AG10803 (cell line): ENCODE measurements around the gene SNX19.
"Not testable (repeated sequence)": the region's sequence is repeated elsewhere in the genome, so short reads cannot be mapped to it uniquely, and the experiment has no call there.

Experiments
- DNase-seq: peaks from one replicate; pipeline ENCODE4 v3.0.0; 2010; ENCODE audit warnings: low read depth
- H3K4me3 ChIP-seq: 2 replicates; pipeline ENCODE4 v1.5.1; 2011; ENCODE audit warnings: mild to moderate bottlenecking, low read length, control low read depth
- TF ChIP-seq, protein P1 (sequence below): conservative IDR thresholded peaks from 2 replicates; pipeline ENCODE4 v1.5.1; 2011; ENCODE audit warnings: mild to moderate bottlenecking, low read length, control low read depth, inconsistent platforms

SNX19 gene

DNA sequence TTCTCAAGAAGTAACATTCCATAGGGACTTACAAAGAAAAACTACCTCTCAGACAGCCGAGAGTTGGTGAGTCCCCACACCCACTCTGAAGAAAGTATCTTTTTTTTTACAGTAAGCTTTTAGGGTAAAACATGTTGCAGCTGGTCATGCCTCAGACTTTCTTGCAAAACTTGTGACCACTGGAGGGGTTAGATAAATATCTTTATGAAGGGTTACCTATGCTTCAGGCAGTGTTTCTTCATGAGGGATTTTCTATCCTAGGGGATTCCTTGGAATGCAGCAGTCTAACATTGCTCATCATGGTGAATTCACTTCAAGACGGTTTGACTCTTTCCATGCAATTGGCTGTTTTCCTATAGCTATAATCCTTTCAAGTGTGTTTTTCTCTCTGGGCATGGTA is 20.8 kb upstream of the SNX19 start:
- no peak overlapping the region for H3K4me3 ChIP-seq
- DNase-seq: no peak
- TF ChIP-seq, protein P1, sequence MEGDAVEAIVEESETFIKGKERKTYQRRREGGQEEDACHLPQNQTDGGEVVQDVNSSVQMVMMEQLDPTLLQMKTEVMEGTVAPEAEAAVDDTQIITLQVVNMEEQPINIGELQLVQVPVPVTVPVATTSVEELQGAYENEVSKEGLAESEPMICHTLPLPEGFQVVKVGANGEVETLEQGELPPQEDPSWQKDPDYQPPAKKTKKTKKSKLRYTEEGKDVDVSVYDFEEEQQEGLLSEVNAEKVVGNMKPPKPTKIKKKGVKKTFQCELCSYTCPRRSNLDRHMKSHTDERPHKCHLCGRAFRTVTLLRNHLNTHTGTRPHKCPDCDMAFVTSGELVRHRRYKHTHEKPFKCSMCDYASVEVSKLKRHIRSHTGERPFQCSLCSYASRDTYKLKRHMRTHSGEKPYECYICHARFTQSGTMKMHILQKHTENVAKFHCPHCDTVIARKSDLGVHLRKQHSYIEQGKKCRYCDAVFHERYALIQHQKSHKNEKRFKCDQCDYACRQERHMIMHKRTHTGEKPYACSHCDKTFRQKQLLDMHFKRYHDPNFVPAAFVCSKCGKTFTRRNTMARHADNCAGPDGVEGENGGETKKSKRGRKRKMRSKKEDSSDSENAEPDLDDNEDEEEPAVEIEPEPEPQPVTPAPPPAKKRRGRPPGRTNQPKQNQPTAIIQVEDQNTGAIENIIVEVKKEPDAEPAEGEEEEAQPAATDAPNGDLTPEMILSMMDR: no peak

DNA sequence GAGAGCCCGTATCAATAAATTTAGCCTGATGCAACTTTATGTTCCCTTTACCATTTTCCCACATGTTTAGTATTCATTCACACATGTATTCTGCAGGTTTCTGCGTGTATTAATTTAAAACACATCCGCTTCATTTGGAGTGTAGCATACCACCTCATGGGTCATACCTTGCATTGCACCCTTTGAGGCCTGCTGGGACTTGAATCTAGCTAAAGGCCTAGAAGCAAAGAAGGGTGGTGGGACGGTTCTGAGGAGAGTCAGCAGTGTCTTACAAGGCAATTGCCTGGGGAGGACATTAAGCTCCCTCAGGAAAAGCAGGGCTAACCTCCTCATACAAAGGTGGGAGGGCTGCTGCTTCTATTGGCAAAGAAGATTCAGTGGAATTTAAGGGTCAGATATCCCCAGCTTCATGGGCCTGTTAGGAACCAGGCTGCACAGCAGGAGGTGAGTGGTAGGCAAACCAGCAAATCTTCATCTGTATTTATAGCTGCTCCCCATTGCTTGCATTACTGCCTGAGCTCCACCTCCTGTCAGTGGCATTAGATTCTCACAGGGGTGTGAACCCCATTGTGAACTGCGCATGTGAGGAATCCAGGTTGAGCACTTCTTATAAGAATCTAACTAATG is 15.9 kb upstream of the SNX19 start:
- H3K4me3 ChIP-seq: no peak overlapping the region
- TF ChIP-seq, protein P1: no peak
- DNase-seq: no peak

DNA sequence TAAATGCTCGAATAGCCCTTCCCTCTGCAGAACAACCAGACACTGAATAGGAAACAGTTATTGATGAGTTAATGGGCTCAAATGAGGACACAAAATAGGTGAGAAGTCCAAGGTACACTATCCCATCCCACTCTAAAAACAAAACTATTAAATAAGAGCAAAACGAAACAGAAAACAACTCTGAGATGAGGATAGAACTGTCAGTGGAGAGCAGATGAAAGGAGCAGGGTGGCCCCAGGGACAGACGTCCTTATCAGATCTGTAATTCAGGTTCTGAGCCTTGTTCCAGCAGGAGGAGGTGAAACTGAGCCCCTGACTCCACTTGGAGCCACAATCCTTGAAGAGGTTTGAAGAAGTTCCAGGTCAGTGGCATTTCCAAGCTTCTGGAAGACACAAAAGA is 8.5 kb upstream of the SNX19 start:
- TF ChIP-seq, protein P1: no peak
- H3K4me3 ChIP-seq: no peak overlapping the region
- DNase-seq: no peak

DNA sequence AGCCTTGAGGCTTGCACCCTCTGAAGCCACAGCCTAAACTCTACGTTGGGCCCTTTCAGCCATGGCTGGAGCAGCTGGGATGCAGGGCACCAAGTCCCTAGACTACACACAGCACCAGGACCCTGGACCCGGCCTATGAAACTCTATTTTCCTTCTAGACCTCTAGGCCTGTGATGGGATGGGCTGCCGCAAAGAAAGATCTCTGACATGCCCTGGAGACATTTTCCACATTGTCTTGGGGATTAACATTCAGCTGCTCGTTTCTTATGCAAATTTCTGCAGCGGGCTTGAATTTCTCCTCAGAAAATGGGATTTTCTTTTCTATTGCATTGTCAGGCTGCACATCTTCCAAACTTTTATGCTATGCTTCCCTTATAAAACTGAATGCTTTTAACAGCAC is 4.3 kb upstream of the SNX19 start:
- H3K4me3 ChIP-seq, DNase-seq: not testable (repeated sequence)

DNA sequence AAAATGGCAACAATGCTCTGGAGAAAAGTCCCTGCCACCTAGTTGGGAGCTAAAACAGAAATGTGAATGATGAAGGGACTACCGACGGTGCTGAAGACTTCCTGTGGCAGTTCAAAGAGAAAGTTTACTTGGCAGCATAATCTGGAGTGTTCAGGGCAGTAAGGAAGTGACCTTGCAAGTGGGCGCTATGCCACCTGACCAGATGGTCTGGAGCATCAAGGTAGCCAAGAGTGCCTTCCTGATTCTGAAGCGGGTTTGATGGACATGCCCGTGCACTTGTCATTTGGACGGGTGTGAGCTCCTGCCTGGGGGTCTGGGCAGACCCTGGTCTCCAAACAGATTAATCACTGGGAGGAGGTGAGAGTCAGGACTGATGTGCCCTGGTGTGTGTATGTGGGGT is 1.8 kb upstream of the SNX19 start:
- TF ChIP-seq, protein P1: no peak
- no peak for DNase-seq
- H3K4me3 ChIP-seq: no peak overlapping the region

DNA sequence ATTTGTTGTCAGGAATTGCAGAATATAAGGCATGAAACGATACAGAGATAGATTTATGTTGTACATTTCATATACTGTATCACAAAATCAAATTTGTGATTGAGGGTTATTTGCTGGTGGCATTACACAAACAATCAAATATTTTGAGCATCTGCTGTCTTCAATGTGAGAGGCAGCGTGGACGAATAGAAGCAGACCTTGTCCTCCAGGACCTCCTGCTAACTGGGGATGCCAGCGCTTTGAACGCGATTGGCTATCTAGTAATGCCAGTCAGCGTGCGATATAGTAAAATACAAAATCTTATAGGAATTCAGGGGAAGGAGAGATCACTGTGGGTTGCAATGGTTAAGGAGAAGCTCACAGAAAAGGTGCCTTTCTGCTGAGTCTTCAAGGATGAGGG is 631 bp upstream of the SNX19 start:
- TF ChIP-seq, protein P1: no peak
- DNase-seq: no peak
- H3K4me3 ChIP-seq: peak overlapping the region; percentile 61

DNA sequence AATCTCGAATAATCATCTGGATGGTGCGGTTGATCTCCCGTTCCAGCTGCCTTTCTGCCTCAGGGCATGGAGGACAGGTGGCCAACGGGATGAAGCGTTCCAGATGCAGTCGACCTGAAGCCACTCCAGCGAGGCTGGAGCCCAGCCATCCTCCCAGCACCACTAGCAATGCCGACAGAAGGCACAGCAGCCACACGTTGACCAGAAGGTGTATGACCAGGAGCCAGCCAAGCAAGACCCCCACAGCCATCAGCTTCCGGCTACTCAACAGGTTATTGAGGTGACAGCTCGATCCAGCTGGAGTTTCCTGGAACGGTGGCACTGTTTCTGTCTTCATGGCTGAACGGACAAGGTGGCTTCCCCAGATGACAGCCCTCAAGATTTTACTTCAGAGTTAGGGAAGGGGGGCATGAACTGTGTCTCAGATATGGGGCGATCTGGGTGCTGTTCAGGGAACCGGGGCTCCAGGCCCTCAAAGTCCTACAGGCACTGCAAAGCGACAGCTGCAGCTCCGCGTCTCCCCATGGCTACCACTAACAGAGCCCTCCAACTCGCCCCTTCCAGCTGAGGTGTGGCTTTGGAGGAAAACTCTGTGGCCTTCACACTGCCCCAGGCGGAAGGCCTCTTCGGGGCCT is 559 bp downstream of the SNX19 start:
- H3K4me3 ChIP-seq: peak overlapping the region; percentile 93
- no peak for DNase-seq
- TF ChIP-seq, protein P1: no peak
